DND-41 (cell line): ENCODE data around the gene CLCN6.

Source experiments
- ATAC-seq: fragments of 200-7000 bp; cut with Tn5 transposase; 3 replicates; pipeline ENCODE4 v1.9.1; 2021; ENCODE audit warnings: low read depth; ENCODE audit not compliant: insufficient read depth
- DNase-seq: peaks from one replicate; pipeline ENCODE4 v3.0.0-alpha.2; 2020
- H2AFZ ChIP-seq: 2 replicates; pipeline ENCODE4 v1.6.0; 2012; ENCODE audit warnings: low read depth, low read length
- H3K27ac ChIP-seq: 2 replicates; pipeline ENCODE4 v1.5.1; 2012; ENCODE audit warnings: low read length, inconsistent platforms
- H3K27me3 ChIP-seq: fragments of 200-600 bp; sonication (generic); 2 replicates; pipeline ENCODE4 v1.6.0; 2012; ENCODE audit warnings: low read length, mild to moderate bottlenecking, inconsistent platforms; ENCODE audit not compliant: insufficient read depth, poor library complexity
- H3K36me3 ChIP-seq: 2 replicates; pipeline ENCODE4 v1.5.1; 2012; ENCODE audit warnings: low read length, inconsistent platforms; ENCODE audit not compliant: insufficient read depth
- H3K4me1 ChIP-seq: 2 replicates; pipeline ENCODE4 v1.5.1; 2012; ENCODE audit warnings: mild to moderate bottlenecking, low read length; ENCODE audit not compliant: insufficient read depth
- H3K4me2 ChIP-seq: 2 replicates; pipeline ENCODE4 v1.6.0; 2012; ENCODE audit warnings: mild to moderate bottlenecking, moderate library complexity, low read length, inconsistent platforms; ENCODE audit not compliant: insufficient read depth
- H3K4me3 ChIP-seq, 2 experiments: fragments of 200-600 bp in 1 of 2; shearing (Covaris generic) in 1 of 2; 2 replicates each; pipeline ENCODE4 v1.5.1; 2012 to 2016; ENCODE audit warnings: inconsistent platforms in 2 of 2, low read length in 2 of 2, mild to moderate bottlenecking in 2 of 2, low read depth in 1 of 2, moderate library complexity in 1 of 2
- H3K79me2 ChIP-seq: 2 replicates; pipeline ENCODE4 v1.6.0; 2012; ENCODE audit warnings: low read length, inconsistent platforms; ENCODE audit not compliant: insufficient read depth
- H3K9ac ChIP-seq: 2 replicates; pipeline ENCODE4 v1.6.0; 2012; ENCODE audit warnings: low read depth, mild to moderate bottlenecking, inconsistent platforms, low read length, moderate library complexity
- H3K9me3 ChIP-seq: 2 replicates; pipeline ENCODE4 v1.5.1; 2012; ENCODE audit warnings: low read length, moderate library complexity, mild to moderate bottlenecking, inconsistent platforms; ENCODE audit not compliant: insufficient read depth, severe bottlenecking
- H4K20me1 ChIP-seq: 2 replicates; pipeline ENCODE4 v1.6.0; 2012; ENCODE audit warnings: low read length; ENCODE audit not compliant: insufficient read depth
- CTCF ChIP-seq: IDR thresholded peaks from 2 replicates; pipeline ENCODE4 v1.5.1; 2012; ENCODE audit warnings: borderline replicate concordance, low read length, moderate library complexity, mild to moderate bottlenecking; ENCODE audit not compliant: poor library complexity, severe bottlenecking; ENCODE audit errors: extremely low read depth
- EZH2 ChIP-seq: IDR thresholded peaks from 3 replicates; pipeline ENCODE4 v1.6.1; 2012; ENCODE audit warnings: borderline replicate concordance, low read depth, mild to moderate bottlenecking, moderate library complexity, low read length, inconsistent platforms; ENCODE audit not compliant: severe bottlenecking

Gene CLCN6

DNA sequence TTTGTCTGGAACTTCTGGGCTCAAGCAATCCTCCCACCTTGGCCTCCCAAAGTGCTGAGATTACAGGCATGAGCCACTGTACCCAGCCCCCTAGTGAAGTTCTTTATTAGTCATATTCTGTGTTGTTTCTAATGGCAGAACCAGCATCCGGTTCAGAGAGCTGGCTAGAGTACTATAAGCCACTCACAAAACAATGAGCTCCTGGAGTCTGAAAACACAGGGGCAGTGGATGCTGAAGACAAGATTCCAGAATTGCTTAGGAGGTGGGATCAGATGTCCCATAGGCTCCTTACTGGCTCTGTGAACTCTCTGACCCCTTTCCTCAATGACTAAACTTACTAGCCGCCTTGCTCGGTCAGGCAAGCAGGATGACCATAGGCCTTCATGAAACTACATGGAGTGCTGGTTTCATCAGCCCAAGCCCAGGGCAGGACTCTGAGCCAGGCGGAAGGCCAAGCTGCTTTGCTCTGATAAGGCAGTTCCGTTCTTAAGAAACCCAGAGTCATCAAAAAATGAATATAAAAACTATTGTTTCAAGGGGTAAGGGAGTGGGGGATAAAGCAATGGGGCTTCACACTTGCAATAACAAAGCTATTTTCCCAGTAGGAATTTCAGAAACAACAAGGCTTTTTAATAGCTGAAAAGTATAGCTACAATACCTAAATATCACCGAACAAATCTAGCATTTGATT lies 8.3 kb upstream of the CLCN6 start:
- Histone ChIP-seq H3K36me3 (peaks cover 38% of the 10 kb centered on the region), H3K79me2 (no peaks in the 10 kb centered on the region), H3K4me3 (no peak overlapping the region), H3K27ac (no peak overlapping the region), H3K9me3 (no peaks in the 10 kb centered on the region), H3K9ac (no peak overlapping the region), H3K4me1 (peaks cover 1% of the 10 kb centered on the region; the same call in 1 of the 2 replicates), H2AFZ (no peak overlapping the region), H4K20me1 (no peaks in the 10 kb centered on the region), H3K4me2 (no peak overlapping the region), H3K27me3 (no peaks in the 10 kb centered on the region)
- no peak for ATAC-seq
- TF ChIP-seq EZH2: no peak
- no peak for TF ChIP-seq CTCF
- DNase-seq: no peak

DNA sequence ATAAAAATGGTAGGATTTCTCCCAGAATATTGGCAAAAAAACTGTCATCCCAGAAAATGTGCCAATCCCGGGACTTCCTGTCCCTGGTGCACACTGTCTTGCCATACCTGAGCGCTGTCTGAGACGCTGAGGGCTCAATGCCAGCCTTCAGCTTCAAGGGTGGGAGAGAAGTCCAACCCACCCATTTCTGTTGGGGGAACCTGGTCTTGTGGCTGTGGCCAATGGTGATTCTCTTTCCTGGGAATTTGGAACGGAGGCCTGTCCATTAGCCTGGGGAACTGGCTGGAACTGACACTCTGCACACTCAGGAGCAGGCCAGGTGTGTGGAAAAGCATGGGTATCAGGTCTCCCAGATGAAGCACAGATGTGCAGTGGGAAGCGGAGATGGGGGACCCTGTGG lies 6.9 kb upstream of the CLCN6 start:
- Histone ChIP-seq H4K20me1 (no peaks in the 10 kb centered on the region), H3K4me1 (peaks cover 9% of the 10 kb centered on the region), H3K9ac (no peak overlapping the region), H3K27ac (no peak overlapping the region), H3K4me2 (no peak overlapping the region), H3K4me3 (no peak overlapping the region), H3K79me2 (no peaks in the 10 kb centered on the region), H3K36me3 (peaks cover 37% of the 10 kb centered on the region), H2AFZ (no peak overlapping the region), H3K27me3 (no peaks in the 10 kb centered on the region), H3K9me3 (no peaks in the 10 kb centered on the region)
- no peak for ATAC-seq
- DNase-seq: no peak
- no peak for TF ChIP-seq CTCF
- TF ChIP-seq EZH2: no peak

DNA sequence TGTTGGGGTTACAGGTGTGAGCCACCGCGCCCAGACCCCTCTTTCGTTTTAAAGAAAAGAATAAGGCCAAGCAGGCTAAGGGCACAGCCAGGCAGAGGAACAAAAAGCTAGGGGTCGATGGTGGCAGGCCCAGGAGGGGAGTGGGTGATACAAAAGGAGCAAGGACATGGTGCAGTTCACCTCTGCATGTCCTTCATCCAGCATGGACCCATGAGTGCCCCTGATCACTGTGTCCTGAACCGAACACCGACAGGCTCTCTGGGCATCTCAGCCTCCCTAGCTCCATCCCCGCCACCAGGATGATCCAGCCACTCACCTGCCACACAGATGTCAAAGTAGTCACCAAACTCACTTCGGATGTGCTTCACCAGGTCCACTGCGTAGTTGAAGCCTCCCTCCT lies 6.1 kb upstream of the CLCN6 start:
- no peak for ATAC-seq
- no peak overlapping the region for H2AFZ ChIP-seq
- no peaks in the 10 kb centered on the region for H4K20me1 ChIP-seq
- H3K27ac ChIP-seq: no peak overlapping the region
- TF ChIP-seq EZH2 (no peak), CTCF (no peak)
- H3K79me2 ChIP-seq: no peaks in the 10 kb centered on the region
- H3K9me3 ChIP-seq: no peaks in the 10 kb centered on the region
- H3K4me3 ChIP-seq: no peak overlapping the region
- H3K36me3 ChIP-seq: peaks cover 35% of the 10 kb centered on the region
- no peaks in the 10 kb centered on the region for H3K27me3 ChIP-seq
- no peak for DNase-seq
- no peak overlapping the region for H3K4me2 ChIP-seq
- H3K9ac ChIP-seq: no peak overlapping the region
- peaks cover 16% of the 10 kb centered on the region for H3K4me1 ChIP-seq
